Calu3 (cell line): ENCODE data around the gene WDR81. TPM values are rescaled to one million over a fixed set of nuclear protein-coding genes. Genes with fewer than 3 reads are reported as not detected.

Experiments used
- BruUV-seq: library from RNA; stranded (reverse); fragments of 400-500 nt; replicated peaks from 2 replicates; lab custom pipeline; 2021; lab: Mats Ljungman, UMichigan
- CTCF ChIA-PET: fragments of 300-600 bp; sonication (Branson Sonifier 250); formaldehyde crosslinking; loops from one replicate; lab custom pipeline; 2022; ENCODE audit warnings: antibody characterized with exemption; lab: Charles Lee
- DNase-seq: peaks from one replicate; pipeline ENCODE4 v3.0.0; 2022
- H3K27ac Mint-ChIP-seq: one replicate; pipeline ENCODE4 v1.8.0; 2022; ENCODE audit warnings: mixed read lengths; ENCODE audit not compliant: unreplicated experiment
- H3K27me3 Mint-ChIP-seq: one replicate; pipeline ENCODE4 v1.8.0; 2022; ENCODE audit warnings: mixed read lengths; ENCODE audit not compliant: unreplicated experiment
- H3K36me3 Mint-ChIP-seq: one replicate; pipeline ENCODE4 v1.8.0; 2022; ENCODE audit warnings: mild to moderate bottlenecking, moderate library complexity, mixed read lengths; ENCODE audit not compliant: insufficient read depth, unreplicated experiment
- H3K4me1 Mint-ChIP-seq: one replicate; pipeline ENCODE4 v1.8.0; 2022; ENCODE audit warnings: mild to moderate bottlenecking, low read depth, mixed read lengths; ENCODE audit not compliant: unreplicated experiment
- H3K4me3 Mint-ChIP-seq: one replicate; pipeline ENCODE4 v1.8.0; 2022; ENCODE audit warnings: mild to moderate bottlenecking, low read depth, moderate library complexity, mixed read lengths; ENCODE audit not compliant: unreplicated experiment
- H3K9me3 Mint-ChIP-seq: one replicate; pipeline ENCODE4 v1.8.0; 2022; ENCODE audit warnings: low read depth, mixed read lengths; ENCODE audit not compliant: unreplicated experiment
- intact Hi-C: fragments of 100-400 bp; cut with micrococcal nuclease; formaldehyde crosslinking; loops from one replicate; pipeline ENCODE4 v1.10.0; 2022; ENCODE audit not compliant: unreplicated experiment
- total RNA-seq: library from RNA; stranded (reverse); gene quantifications from 2 replicates; pipeline ENCODE4 v1.2.3, GENCODE V29; 2022
- TF ChIP-seq, protein P1 (sequence below): fragments of 200-600 bp; IDR thresholded peaks from one replicate; pipeline ENCODE4 v1.8.0; 2022; ENCODE audit warnings: antibody characterized with exemption; ENCODE audit not compliant: unreplicated experiment

The WDR81 gene
- total RNA-seq, 1 experiment from 2014 or later: 11.2 TPM

DNA sequence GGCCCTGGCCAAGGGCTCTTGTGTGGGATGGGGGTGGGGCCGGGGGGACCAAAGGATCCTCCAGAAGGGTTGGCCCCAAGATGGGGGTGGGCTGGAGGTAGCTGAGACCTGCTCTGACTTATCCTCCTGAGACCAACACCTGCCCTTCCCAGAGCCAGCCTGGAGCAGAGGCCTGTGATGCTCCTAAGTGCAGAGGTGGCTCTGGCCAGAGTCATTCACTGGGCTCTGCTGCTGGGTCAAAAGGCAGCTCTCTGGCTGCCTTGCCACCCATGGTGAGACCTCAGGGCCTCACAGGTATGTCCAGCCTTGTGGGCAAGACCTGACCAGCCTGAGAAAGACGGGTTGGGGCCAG, 18.6 kb downstream of the WDR81 start:
- intact Hi-C loops: no loop called here

DNA sequence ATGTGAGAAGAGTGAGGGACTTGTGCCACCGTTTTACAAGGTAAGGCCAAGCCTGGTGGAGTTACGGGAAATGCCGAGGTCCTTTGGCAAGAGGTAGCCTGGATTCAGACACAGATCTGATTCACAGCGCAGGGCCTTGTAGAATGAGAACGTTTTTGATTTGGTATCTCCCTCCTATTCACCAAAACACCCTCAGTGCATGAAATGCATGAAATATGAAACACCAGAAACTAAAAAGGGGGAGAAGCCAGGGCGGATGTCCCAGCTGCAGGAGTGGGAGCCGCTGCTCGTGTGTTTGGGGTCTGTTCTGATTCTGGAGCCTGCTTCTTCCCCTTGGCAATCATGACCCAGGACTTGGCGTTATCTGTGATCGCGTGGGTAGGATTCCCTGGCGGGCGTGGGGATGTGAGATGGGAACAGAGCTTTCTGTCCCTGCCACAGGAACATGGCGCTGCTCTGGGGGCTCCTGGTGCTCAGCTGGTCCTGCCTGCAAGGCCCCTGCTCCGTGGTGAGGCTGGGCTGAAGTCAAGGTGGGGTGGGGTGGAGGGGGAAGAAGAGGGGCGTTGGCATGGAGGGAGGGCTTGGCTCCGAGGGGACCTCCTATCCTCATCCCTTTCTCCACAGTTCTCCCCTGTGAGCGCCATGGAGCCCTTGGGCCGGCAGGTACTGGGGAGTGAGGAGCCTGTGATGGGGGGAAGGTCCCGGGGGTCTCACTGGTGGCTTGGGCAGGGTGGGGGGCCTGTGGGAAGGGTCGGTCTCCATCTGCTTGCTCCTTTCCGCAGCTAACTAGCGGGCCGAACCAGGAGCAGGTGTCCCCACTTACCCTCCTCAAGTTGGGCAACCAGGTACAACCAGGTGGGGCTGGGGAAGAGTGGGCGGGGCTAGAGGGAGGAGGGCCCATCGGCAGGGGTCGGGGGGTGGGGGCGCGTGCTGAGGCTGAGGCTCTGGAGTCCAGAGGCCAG, 20.3 kb downstream of the WDR81 start:
- Mint-ChIP-seq H3K9me3 (no peaks in the 10 kb centered on the region), H3K27me3 (peaks cover 9% of the 10 kb centered on the region), H3K27ac (no peak overlapping the region), H3K36me3 (no peaks in the 10 kb centered on the region), H3K4me1 (no peaks in the 10 kb centered on the region), H3K4me3 (no peak overlapping the region)
- CTCF ChIA-PET: interaction anchor here (0.7 kb wide), 1 partner anchor 233 kb away, joined by 3 read pairs; no protein-coding TSS in a partner anchor
- DNase-seq: no peak
- no TSS peak for BruUV-seq
- intact Hi-C loops: no loop called here
- TF ChIP-seq, protein P1, sequence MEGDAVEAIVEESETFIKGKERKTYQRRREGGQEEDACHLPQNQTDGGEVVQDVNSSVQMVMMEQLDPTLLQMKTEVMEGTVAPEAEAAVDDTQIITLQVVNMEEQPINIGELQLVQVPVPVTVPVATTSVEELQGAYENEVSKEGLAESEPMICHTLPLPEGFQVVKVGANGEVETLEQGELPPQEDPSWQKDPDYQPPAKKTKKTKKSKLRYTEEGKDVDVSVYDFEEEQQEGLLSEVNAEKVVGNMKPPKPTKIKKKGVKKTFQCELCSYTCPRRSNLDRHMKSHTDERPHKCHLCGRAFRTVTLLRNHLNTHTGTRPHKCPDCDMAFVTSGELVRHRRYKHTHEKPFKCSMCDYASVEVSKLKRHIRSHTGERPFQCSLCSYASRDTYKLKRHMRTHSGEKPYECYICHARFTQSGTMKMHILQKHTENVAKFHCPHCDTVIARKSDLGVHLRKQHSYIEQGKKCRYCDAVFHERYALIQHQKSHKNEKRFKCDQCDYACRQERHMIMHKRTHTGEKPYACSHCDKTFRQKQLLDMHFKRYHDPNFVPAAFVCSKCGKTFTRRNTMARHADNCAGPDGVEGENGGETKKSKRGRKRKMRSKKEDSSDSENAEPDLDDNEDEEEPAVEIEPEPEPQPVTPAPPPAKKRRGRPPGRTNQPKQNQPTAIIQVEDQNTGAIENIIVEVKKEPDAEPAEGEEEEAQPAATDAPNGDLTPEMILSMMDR: no peak

More for the DNA sequence above, 18.6 kb downstream of the WDR81 start:
- Mint-ChIP-seq H3K4me3 (no peak overlapping the region), H3K9me3 (no peaks in the 10 kb centered on the region), H3K4me1 (no peaks in the 10 kb centered on the region), H3K36me3 (no peaks in the 10 kb centered on the region), H3K27me3 (peaks cover 9% of the 10 kb centered on the region), H3K27ac (no peak overlapping the region)
- BruUV-seq: no TSS peak
- CTCF ChIA-PET: no interaction called here
- no peak for DNase-seq
- TF ChIP-seq, protein P1: no peak

DNA sequence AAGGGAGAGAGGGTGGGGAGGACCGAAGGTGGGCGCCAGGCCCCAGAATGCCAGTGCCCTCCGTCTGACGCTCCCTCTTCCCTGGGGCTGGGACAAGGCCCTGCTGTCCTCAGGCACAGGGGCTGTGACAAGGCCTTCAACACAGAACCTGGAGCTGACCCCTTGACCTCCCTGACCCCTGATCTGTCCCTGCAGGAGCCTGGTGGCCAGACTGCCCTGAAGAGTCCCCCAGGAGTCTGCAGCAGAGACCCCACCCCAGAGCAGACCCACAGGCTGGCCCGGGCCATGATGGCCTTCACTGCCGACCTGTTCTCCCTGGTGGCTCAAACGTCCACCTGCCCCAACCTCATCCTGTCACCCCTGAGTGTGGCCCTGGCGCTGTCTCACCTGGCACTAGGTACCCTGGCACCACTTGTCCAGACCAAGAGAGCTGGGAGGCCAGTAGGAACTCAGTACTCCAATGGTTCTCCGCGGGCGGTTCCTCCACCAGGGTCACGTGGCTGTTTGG, 21.1 kb downstream of the WDR81 start:
- DNase-seq: no peak
- Mint-ChIP-seq H3K4me3 (no peak overlapping the region), H3K36me3 (no peaks in the 10 kb centered on the region), H3K9me3 (no peaks in the 10 kb centered on the region), H3K27ac (no peak overlapping the region), H3K27me3 (peaks cover 9% of the 10 kb centered on the region), H3K4me1 (no peaks in the 10 kb centered on the region)
- intact Hi-C loops: no loop called here
- BruUV-seq: no TSS peak
- TF ChIP-seq, protein P1: no peak
- CTCF ChIA-PET: no interaction called here

DNA sequence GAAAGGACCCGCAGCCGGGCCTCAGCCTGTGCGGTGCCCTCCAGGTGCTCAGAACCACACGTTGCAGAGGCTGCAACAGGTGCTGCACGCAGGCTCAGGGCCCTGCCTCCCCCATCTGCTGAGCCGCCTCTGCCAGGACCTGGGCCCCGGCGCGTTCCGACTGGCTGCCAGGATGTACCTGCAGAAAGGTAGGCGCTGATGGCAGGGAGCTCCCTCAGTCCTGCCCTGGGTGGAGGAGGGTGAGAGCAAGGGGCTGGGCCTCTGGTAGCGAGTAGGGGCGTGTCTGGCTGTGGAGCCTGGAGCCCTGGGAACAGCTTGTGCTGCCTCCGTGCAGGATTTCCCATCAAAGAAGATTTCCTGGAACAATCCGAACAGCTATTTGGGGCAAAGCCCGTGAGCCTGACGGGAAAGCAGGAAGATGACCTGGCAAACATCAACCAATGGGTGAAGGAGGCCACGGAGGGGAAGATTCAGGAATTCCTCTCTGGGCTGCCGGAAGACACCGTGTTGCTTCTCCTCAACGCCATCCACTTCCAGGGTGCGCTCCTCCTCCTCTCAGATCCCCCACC, 22.6 kb downstream of the WDR81 start:
- intact Hi-C loops: no loop called here
- BruUV-seq: no TSS peak
- TF ChIP-seq, protein P1: no peak

More for the DNA sequence above, 22.6 kb downstream of the WDR81 start:
- no peaks in the 10 kb centered on the region for H3K36me3 Mint-ChIP-seq
- H3K4me3 Mint-ChIP-seq: no peak overlapping the region
- no peak overlapping the region for H3K27ac Mint-ChIP-seq
- CTCF ChIA-PET: interaction anchor here (0.7 kb wide), 1 partner anchor 21 kb away, joined by 4 read pairs; no protein-coding TSS in a partner anchor
- no peak for DNase-seq
- no peaks in the 10 kb centered on the region for H3K4me1 Mint-ChIP-seq
- peaks cover 4% of the 10 kb centered on the region for H3K27me3 Mint-ChIP-seq
- H3K9me3 Mint-ChIP-seq: no peaks in the 10 kb centered on the region
